CD4-positive, alpha-beta T cell treated with Interleukin-17A for 4 hours (primary cell): ENCODE data around the gene IGFBP3.

Experiments used
- DNase-seq: peaks from one replicate; pipeline ENCODE4 v3.0.0-alpha.2; 2020; ENCODE audit warnings: mixed read lengths

Gene IGFBP3

DNA sequence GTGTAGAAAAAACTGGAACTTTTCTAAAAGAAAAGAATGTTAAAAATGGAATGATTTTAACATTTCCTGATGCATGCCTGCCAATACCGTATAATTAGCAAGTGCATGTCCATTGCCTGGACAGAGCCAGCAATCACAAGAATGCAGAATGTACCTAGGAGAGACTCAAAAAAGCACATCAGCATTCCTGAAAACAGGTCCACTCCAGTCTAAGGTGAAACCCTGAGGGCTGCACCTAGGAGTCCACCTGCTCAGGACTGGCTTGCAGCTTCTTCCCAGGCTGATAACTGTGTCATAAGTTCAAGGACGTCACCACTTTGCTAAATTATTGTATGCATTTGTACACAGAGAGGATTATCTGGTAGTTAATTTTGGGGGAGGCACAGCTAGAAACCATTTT, 53.6 kb downstream of the IGFBP3 start:
- DNase-seq, result no peak

DNA sequence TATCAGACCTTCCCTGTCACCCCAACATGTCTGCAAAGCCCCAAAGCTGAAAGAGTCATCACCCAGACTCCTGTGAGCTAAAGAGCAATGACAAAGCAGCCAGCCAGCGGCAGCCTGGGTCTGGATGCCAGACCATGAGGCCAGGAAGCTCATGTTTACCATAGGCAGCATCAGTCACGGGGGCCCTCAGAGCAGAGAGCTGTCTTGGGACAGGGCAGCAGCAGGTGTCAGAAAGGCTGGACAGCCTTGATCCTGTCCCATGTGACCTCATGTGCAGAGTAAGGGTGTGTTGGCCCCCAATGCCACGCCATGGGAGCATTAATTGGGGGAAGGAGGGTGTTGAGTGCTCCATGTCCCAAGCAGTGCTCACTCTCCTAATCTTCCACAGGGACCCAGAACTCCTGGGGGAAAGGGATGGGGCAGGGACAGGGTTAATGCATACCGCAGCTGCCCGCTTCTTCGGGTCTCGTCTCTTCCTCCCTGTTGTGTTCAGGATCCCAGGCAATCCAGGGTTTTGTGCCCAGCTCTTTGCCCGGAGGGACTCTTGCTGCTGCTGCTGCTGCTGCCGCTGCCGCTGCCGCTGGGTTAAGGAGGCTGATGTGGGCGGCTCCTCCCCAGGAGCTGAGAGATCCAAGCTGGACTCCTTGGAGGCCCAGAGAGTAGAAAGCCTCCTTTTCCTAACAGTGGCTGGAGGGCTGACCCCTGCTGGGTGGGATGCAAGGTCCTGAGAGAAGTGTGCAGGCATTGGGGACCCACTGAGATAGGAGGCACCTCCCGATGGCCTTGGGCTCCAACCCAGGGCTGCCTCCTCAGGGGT, 55.3 kb downstream of the IGFBP3 start:
- DNase-seq, result no peak

- no peak for DNase-seq
These were observed 57.4 kb downstream of the IGFBP3 start for GRCh38 chr7:45863715-45864114.
